GM12801 (cell line): ENCODE data around the gene ICE2.

Experiments used
- CTCF ChIP-seq: IDR thresholded peaks from one replicate; pipeline ENCODE4 v1.5.1; 2011; ENCODE audit warnings: control low read depth; ENCODE audit not compliant: insufficient read length; ENCODE audit errors: extremely low read depth

ICE2 gene

GRCh38 chr15:60373745-60374144 is 105.2 kb downstream of the ICE2 start:
- no peak for TF ChIP-seq CTCF

GRCh38 chr15:60373327-60373726 is 105.6 kb downstream of the ICE2 start:
- TF ChIP-seq CTCF: no peak

GRCh38 chr15:60372756-60373155 is 106.2 kb downstream of the ICE2 start:
- no peak for TF ChIP-seq CTCF

GRCh38 chr15:60372227-60372626 is 106.7 kb downstream of the ICE2 start:
- no peak for TF ChIP-seq CTCF

- no peak for TF ChIP-seq CTCF
Measured at GRCh38 chr15:60371175-60372051, 107.5 kb downstream of the ICE2 start.

- TF ChIP-seq CTCF: no peak
Measured at GRCh38 chr15:60370869-60371136, 108.1 kb downstream of the ICE2 start.

GRCh38 chr15:60370105-60370868 is 108.7 kb downstream of the ICE2 start:
- TF ChIP-seq CTCF: no peak
